A673 (cell line): Measurements from ENCODE around the gene CTTNBP2. TPM values are rescaled to one million over a fixed set of nuclear protein-coding genes. Genes with fewer than 3 reads are reported as not detected.

Experiments used
- BruUV-seq: library from RNA; stranded (reverse); fragments of 400-500 nt; replicated peaks from 2 replicates; lab custom pipeline; 2021; lab: Mats Ljungman, UMichigan
- CTCF ChIA-PET: fragments of 300-600 bp; sonication (Branson Sonifier 250); formaldehyde crosslinking; loops from one replicate; lab custom pipeline; 2022; ENCODE audit warnings: antibody characterized with exemption; lab: Charles Lee
- POLR2A ChIA-PET: fragments of 300-600 bp; sonication (Branson Sonifier 250); formaldehyde crosslinking; loops from one replicate; lab custom pipeline; 2022; ENCODE audit warnings: antibody characterized with exemption; ENCODE audit not compliant: low non-redundant PET; lab: Charles Lee
- DNase-seq: peaks from one replicate; pipeline ENCODE4 v3.0.0-alpha.2; 2015; ENCODE audit warnings: low spot score
- H3K27ac ChIP-seq: fragments of 200-600 bp; sonication (generic); 2 replicates; pipeline ENCODE4 v1.5.1; 2016; ENCODE audit warnings: mixed run types, low read depth, mild to moderate bottlenecking, mixed read lengths, antibody characterized with exemption, low read length; ENCODE audit not compliant: poor library complexity, severe bottlenecking
- H3K27me3 ChIP-seq: fragments of 200-600 bp; sonication (generic); replicated peaks from 2 replicates; pipeline ENCODE4 v1.6.1; 2017; ENCODE audit warnings: mixed run types, low read depth, mild to moderate bottlenecking, mixed read lengths, antibody characterized with exemption, low read length; ENCODE audit not compliant: insufficient read depth, poor library complexity
- H3K36me3 ChIP-seq: fragments of 200-600 bp; sonication (generic); 2 replicates; pipeline ENCODE4 v1.6.1; 2016; ENCODE audit warnings: mixed run types, mild to moderate bottlenecking, mixed read lengths, antibody characterized with exemption, low read length; ENCODE audit not compliant: insufficient read depth, poor library complexity, severe bottlenecking
- H3K4me1 ChIP-seq: fragments of 200-600 bp; sonication (generic); 2 replicates; pipeline ENCODE4 v1.6.1; 2017; ENCODE audit warnings: mixed run types, mild to moderate bottlenecking, mixed read lengths, antibody characterized with exemption, low read length; ENCODE audit not compliant: insufficient read depth, poor library complexity, severe bottlenecking
- H3K4me3 ChIP-seq: fragments of 200-600 bp; sonication (generic); 2 replicates; pipeline ENCODE4 v1.5.1; 2016; ENCODE audit warnings: low read depth, mixed run types, mild to moderate bottlenecking, mixed read lengths, low read length; ENCODE audit not compliant: poor library complexity, severe bottlenecking
- H3K9me3 ChIP-seq: fragments of 200-600 bp; sonication (generic); 2 replicates; pipeline ENCODE4 v1.6.1; 2016; ENCODE audit warnings: mixed run types, low read depth, mild to moderate bottlenecking, mixed read lengths, antibody characterized with exemption, low read length; ENCODE audit not compliant: poor library complexity, severe bottlenecking
- CTCF ChIP-seq: fragments of 300-800, 200-600 bp; sonication (generic); conservative IDR thresholded peaks from 2 replicates; pipeline ENCODE4 v1.5.1; 2017; ENCODE audit warnings: low read depth, mild to moderate bottlenecking, antibody characterized with exemption, low read length, moderate library complexity, mixed read lengths
- EZH2 ChIP-seq: fragments of 200-600 bp; sonication (generic); IDR thresholded peaks from 2 replicates; pipeline ENCODE4 v1.6.1; 2017; ENCODE audit warnings: borderline replicate concordance, low read depth, mild to moderate bottlenecking, mixed read lengths, antibody characterized with exemption, low read length; ENCODE audit not compliant: poor library complexity, severe bottlenecking
- intact Hi-C: fragments of 100-400 bp; cut with micrococcal nuclease; formaldehyde crosslinking; loops from one replicate; pipeline ENCODE4 v1.10.0; 2022; ENCODE audit not compliant: unreplicated experiment
- total RNA-seq: library from RNA; stranded (reverse); gene quantifications from 2 replicates; pipeline ENCODE4 v1.2.3, GENCODE V29; 2021

The CTTNBP2 gene
- total RNA-seq, 1 experiment from 2014 or later = 21.8 TPM

- intact Hi-C loops = no loop called here
- ChIA-PET CTCF (no interaction called here), POLR2A (interaction anchor here (0.6 kb wide), 1 partner anchor 86 kb away, joined by 3 read pairs; no protein-coding TSS in a partner anchor)
- Histone ChIP-seq H3K27ac (no peak overlapping the region), H3K36me3 (no peaks in the 10 kb centered on the region), H3K9me3 (no peaks in the 10 kb centered on the region), H3K27me3 (no peaks in the 10 kb centered on the region), H3K4me3 (no peak overlapping the region), H3K4me1 (peaks cover 8% of the 10 kb centered on the region)
- DNase-seq = no peak
- BruUV-seq = no TSS peak
- TF ChIP-seq EZH2 (no peak), CTCF (no peak)
Measured at GRCh38 chr7:117772421-117772820, 100.8 kb downstream of the CTTNBP2 start.

GRCh38 chr7:117771756-117772155 lies 101.5 kb downstream of the CTTNBP2 start:
- CTCF ChIA-PET = no interaction called here
- no TSS peak for BruUV-seq
- Histone ChIP-seq H3K27me3 (no peaks in the 10 kb centered on the region), H3K4me1 (peaks cover 8% of the 10 kb centered on the region), H3K36me3 (no peaks in the 10 kb centered on the region), H3K9me3 (no peaks in the 10 kb centered on the region), H3K4me3 (no peak overlapping the region), H3K27ac (no peak overlapping the region)
- intact Hi-C loops = no loop called here
- POLR2A ChIA-PET = no interaction called here
- TF ChIP-seq EZH2 (no peak), CTCF (no peak)
- DNase-seq = no peak

- H3K27me3 ChIP-seq = no peaks in the 10 kb centered on the region
- no peak for DNase-seq
- H3K36me3 ChIP-seq = no peaks in the 10 kb centered on the region
- intact Hi-C loops = no loop called here
- ChIA-PET POLR2A (no interaction called here), CTCF (no interaction called here)
- H3K4me3 ChIP-seq = no peak overlapping the region
- BruUV-seq = no TSS peak
- no peak for TF ChIP-seq CTCF
- no peak for TF ChIP-seq EZH2
- peaks cover 7% of the 10 kb centered on the region for H3K4me1 ChIP-seq
- no peak overlapping the region for H3K27ac ChIP-seq
- H3K9me3 ChIP-seq = no peaks in the 10 kb centered on the region
Measured at GRCh38 chr7:117769085-117769484, 104.2 kb downstream of the CTTNBP2 start.
